SW 1271 (cell line): ENCODE results near the gene MAGEA12.
"Not testable (repeated sequence)": the region's sequence is repeated elsewhere in the genome, so short reads cannot be mapped to it uniquely, and the experiment has no call there.

Source experiments
- DNase-seq, 2 experiments: peaks; one replicate each; lab custom pipeline; 2025; lab: John Stamatoyannopoulos, UW

Gene MAGEA12

DNA sequence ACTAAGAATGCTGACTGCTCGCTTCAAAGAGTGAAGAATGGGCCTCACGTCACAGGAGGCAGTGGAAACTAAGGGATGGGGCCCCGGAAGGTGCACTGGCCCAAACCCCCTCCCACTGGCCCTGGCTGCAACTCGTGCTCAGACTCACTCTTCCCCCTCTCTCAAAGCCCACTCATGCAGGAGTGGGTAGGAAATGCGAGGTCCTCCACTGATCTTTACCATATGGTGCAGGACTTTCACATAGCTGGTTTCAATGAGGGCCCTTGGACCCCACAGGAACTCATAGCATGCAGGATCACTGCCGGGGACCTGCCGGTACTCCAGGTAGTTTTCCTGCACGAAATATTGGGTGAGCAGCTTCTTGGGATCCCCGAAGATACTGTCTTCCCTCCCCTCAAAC lies 33.0 kb downstream of the MAGEA12 start:
- not testable (repeated sequence) for DNase-seq

GRCh38 chrX:152769549-152770289 lies 36.2 kb downstream of the MAGEA12 start, which contains the start of gene MAGEA6:
MAGEA6 (minus strand) TSS chrX:152769689; CDS start chrX:152767650, 2,039 bp downstream.
- not testable (repeated sequence) for DNase-seq

DNA sequence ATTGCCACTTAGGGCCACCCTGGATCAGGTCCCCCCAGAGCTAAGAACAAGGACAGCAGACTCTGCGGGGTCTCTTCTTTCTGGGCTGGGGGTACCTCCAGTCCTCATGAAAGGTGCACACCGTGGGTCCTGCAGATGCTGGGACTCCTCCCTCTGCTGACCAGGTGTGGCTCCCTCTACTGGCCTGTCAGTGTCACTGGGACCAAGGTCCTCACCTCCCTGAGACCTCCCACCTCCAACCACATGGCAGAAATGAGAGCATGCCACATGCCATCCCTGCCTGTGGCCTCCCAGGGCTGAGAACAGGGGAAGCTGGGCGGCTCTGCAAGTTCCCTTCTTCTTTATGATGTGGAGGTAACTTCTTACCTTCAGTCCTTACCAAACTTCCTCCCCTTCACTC lies 53.5 kb downstream of the MAGEA12 start:
- DNase-seq: not testable (repeated sequence)
